Right lobe of liver (tissue), 6 donors: ENCODE measurements around the gene MYLK2. TPM values are rescaled to one million over a fixed set of nuclear protein-coding genes. Genes with fewer than 3 reads are reported as not detected.

Experiments
- ATAC-seq, 4 donors: fragments of 200-7000 bp; cut with Tn5 transposase; one replicate each; pipeline ENCODE4 v1.9.1; 2020; ENCODE audit warnings: mild to moderate bottlenecking in 4 of 4, moderate library complexity in 4 of 4
- DNase-seq, 3 donors: peaks; one replicate each; pipeline ENCODE4 v3.0.0-alpha.2; 2020
- H3K27ac ChIP-seq, 3 donors: fragments of 200-600 bp; one replicate each; pipeline ENCODE4 v1.8.0; 2022
- H3K27me3 ChIP-seq, 2 donors: fragments of 200-600 bp; one replicate each; pipeline ENCODE4 v1.8.0; 2022
- H3K36me3 ChIP-seq, 4 donors: fragments of 200-600 bp; sonication (generic) in 1 of 4; one replicate each; pipeline versions ENCODE4 v1.5.1 to v1.8.0; 2017 to 2022; ENCODE audit warnings: control low read depth in 1 of 4
- H3K4me1 ChIP-seq, 4 donors: fragments of 200-600 bp; sonication (generic) in 1 of 4; one replicate each; pipeline versions ENCODE4 v1.5.1 to v1.8.0; 2017 to 2022; ENCODE audit warnings: control low read depth in 1 of 4
- H3K4me3 ChIP-seq, 3 donors: fragments of 200-600 bp; one replicate each; pipeline ENCODE4 v1.8.0; 2022
- H3K9me3 ChIP-seq, 4 donors: fragments of 200-600 bp; sonication (generic) in 1 of 4; one replicate each; pipeline versions ENCODE4 v1.5.1 to v1.8.0; 2017 to 2022; ENCODE audit warnings: control low read depth in 1 of 4
- POLR2A ChIP-seq: fragments of 450-650 bp; IDR thresholded peaks from one replicate; pipeline ENCODE4 v1.6.1; 2017; ENCODE audit warnings: antibody characterized with exemption, mild to moderate bottlenecking
- WGBS: methylation state at CpG from one replicate; pipeline ENCODE4 v1.1.6; 2018; ENCODE audit warnings: low coverage, low lambda C conversion rate; ENCODE audit not compliant: insufficient coverage; ENCODE audit errors: missing lambda C conversion rate; 5-methylcytosine and 5-hydroxymethylcytosine counted together
- intact Hi-C, 2 donors: fragments of 100-400 bp; cut with DNase I; formaldehyde crosslinking; loops; one replicate each; pipeline versions ENCODE4 v1.11.2 to v1.14.1; 2022
- total RNA-seq, 6 experiments: library from RNA; depleted of rRNA in 2 of 6; stranded (reverse); fragments of >200 nt in 2 of 6; fragmentation: NEBNext Ultra II Directional in 3 of 6; extraction: Animal tissue kit (Norgen Biotek cat#: 25700) in 3 of 6; gene quantifications; one replicate each; pipeline versions ENCODE4 v1.1.0 to v1.2.4, GENCODE V29; 2016 to 2023
- TF ChIP-seq, protein P1 (sequence below), 4 donors: fragments of 200-600 bp in 3 of 4; fragments of 450-650 bp in 1 of 4; IDR thresholded peaks; one replicate each; pipeline versions ENCODE4 v1.5.1 to v1.8.0; 2016 to 2022; ENCODE audit warnings: antibody characterized with exemption in 4 of 4, mild to moderate bottlenecking in 2 of 4
- donor health status: DM: no; HTN: yes; CAD: no.
- donor health status: DM: no; HTN: no; CAD: no.
- donor health status: DM: no; HTN: no; CAD: no.
- donor health status: DM: no; HTN: yes; CAD: no.
- donor health status: DM: no; HTN: yes; CAD: no.

The MYLK2 gene
- total RNA-seq, 6 experiments from 2014 or later = not detected

DNA sequence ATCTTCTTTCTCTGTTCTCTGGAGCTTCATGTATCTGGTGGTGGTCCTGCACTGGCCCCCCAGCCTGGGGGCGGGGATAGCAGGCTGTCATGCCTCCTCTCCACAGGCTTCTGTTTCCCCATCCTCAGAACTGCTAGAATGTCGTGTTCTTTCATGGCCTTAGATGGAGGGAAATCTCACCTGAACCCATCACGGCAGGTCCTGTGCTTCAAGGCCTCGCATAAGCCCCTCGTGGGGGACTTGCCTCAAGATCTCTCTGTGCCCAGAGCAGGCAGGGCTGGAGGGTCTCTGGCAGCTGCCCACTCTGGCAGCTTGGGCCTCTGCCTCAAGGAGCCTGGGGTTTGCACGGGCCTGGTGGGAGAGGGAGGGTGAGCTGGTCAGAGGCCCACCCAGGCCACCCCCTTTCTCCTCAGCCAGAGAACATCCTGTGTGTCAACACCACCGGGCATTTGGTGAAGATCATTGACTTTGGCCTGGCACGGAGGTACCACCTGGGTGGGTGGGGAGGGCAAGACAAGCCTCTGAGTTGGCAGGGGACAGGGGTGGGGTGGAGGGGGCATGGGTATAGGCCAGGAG lies 11.3 kb downstream of the MYLK2 start:
- no peak overlapping the region for H3K27ac ChIP-seq
- no peaks in the 10 kb centered on the region for H3K9me3 ChIP-seq
- no peaks in the 10 kb centered on the region for H3K4me1 ChIP-seq
- WGBS = 90% methylated on average over 3 of the region's 8 CpGs
- intact Hi-C loops = no loop called here
- no peak for TF ChIP-seq POLR2A
- TF ChIP-seq, protein P1, sequence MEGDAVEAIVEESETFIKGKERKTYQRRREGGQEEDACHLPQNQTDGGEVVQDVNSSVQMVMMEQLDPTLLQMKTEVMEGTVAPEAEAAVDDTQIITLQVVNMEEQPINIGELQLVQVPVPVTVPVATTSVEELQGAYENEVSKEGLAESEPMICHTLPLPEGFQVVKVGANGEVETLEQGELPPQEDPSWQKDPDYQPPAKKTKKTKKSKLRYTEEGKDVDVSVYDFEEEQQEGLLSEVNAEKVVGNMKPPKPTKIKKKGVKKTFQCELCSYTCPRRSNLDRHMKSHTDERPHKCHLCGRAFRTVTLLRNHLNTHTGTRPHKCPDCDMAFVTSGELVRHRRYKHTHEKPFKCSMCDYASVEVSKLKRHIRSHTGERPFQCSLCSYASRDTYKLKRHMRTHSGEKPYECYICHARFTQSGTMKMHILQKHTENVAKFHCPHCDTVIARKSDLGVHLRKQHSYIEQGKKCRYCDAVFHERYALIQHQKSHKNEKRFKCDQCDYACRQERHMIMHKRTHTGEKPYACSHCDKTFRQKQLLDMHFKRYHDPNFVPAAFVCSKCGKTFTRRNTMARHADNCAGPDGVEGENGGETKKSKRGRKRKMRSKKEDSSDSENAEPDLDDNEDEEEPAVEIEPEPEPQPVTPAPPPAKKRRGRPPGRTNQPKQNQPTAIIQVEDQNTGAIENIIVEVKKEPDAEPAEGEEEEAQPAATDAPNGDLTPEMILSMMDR (IDR thresholded peaks at IDR 0.05) = no peak
- no peak for ATAC-seq
- no peaks in the 10 kb centered on the region for H3K27me3 ChIP-seq
- DNase-seq = peak in 1 of 3 donors; percentile 35
- no peak overlapping the region for H3K4me3 ChIP-seq
- no peaks in the 10 kb centered on the region for H3K36me3 ChIP-seq

GRCh38 chr20:31831211-31831610 lies 12.1 kb downstream of the MYLK2 start:
- 81% methylated on average over 2 of the region's 6 CpGs for WGBS
- peak in 1 of 3 donors; percentile 13 for DNase-seq
- intact Hi-C loops = no loop called here
- no peaks in the 10 kb centered on the region for H3K36me3 ChIP-seq
- no peaks in the 10 kb centered on the region for H3K27me3 ChIP-seq
- no peaks in the 10 kb centered on the region for H3K4me1 ChIP-seq
- no peak overlapping the region for H3K27ac ChIP-seq
- H3K9me3 ChIP-seq = no peaks in the 10 kb centered on the region
- no peak overlapping the region for H3K4me3 ChIP-seq
- ATAC-seq = no peak
- TF ChIP-seq, protein P1 (IDR thresholded peaks at IDR 0.05) = no peak
- TF ChIP-seq POLR2A = no peak

GRCh38 chr20:31831771-31832306 lies 12.7 kb downstream of the MYLK2 start:
- Histone ChIP-seq H3K4me3 (no peak overlapping the region), H3K27ac (no peak overlapping the region), H3K4me1 (no peaks in the 10 kb centered on the region), H3K36me3 (no peaks in the 10 kb centered on the region), H3K9me3 (no peaks in the 10 kb centered on the region), H3K27me3 (no peaks in the 10 kb centered on the region)
- intact Hi-C loops = no loop called here
- no peak for ATAC-seq
- TF ChIP-seq POLR2A = no peak
- TF ChIP-seq, protein P1 (IDR thresholded peaks at IDR 0.05) = no peak
- no CpG with 5 or more reads among the region's 17 CpGs for WGBS
- DNase-seq = peak in 1 of 3 donors; percentile 41

GRCh38 chr20:31833130-31833930 lies 14.2 kb downstream of the MYLK2 start:
- H3K27me3 ChIP-seq = no peaks in the 10 kb centered on the region
- H3K4me1 ChIP-seq = no peaks in the 10 kb centered on the region
- H3K9me3 ChIP-seq = no peaks in the 10 kb centered on the region
- no peak overlapping the region for H3K4me3 ChIP-seq
- TF ChIP-seq, protein P1 (IDR thresholded peaks at IDR 0.05) = peak; percentile 35 to 71 (median 70)
- TF ChIP-seq POLR2A = no peak
- ATAC-seq (peak; percentile 40 to 67 (median 60)), DNase-seq (peak in 2 of 3 donors; percentile 19 to 46)
- H3K27ac ChIP-seq = no peak overlapping the region
- intact Hi-C loops = no loop called here
- WGBS = 31% methylated on average over 4 of the region's 14 CpGs
- no peaks in the 10 kb centered on the region for H3K36me3 ChIP-seq
